ENCODE data around the gene GAS2. TPM values are rescaled to one million over a fixed set of nuclear protein-coding genes. Genes with fewer than 3 reads are reported as not detected.
A peak's percentile ranks its signal among the peaks of the same experiment; 100 is the strongest.

The GAS2 gene
- total and polyA plus RNA-seq, 9 of the 15 experiments (the other 6 are each of a cell fraction or from before 2014, with no cell fraction given) = 0.77 to 1.9 (median 1.1) TPM

DNA sequence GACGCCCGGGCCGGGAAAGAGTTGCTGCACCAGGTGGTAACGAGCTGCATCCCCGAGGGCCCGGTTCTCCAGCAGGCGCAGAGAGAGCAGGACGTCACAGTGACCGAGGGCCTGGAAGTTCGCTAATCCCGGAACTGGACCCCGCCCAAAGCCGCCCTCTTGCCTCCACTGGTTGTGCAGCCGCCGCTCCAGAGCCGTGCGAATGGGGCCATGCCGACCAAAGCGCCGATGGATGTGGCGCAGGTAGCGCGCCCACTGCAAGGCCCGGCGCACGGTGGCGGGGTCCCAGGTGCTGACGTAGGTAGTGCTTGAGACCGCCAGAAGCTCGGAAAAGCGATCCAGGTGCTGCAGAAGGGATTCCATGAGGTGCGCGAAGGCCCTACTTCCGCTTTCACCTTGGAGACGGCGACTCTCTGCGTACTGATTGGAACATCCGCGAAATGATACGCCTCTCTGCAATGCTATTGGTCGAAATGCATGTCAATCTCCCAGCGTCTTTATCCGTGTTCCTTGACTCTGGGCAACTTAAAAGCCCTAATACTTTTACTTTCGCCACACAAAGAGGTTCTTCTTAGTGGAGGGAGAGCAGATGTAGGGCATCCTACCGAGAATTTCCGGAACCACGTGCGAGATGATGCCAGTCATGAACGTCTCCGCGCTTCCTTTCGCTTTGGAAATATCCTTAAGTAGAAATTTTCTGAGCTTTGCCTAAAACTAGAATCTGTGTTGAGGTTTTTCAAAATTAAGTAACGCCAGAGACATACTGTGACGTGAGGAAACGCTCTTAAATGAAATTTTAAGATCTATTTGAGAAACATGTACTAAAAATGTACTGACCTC is 40.7 kb upstream of the GAS2 start, which contains the start of gene FANCF (continued):
- peak; percentile 37; the same call in 1 of the 2 replicates for TF ChIP-seq BMI1 (IDR thresholded peaks at IDR 0.05; ENCODE audit: low read length)
- TF ChIP-seq ZNF668 (CRISPR knock-in tag; IDR thresholded peaks at IDR 0.05) = no peak
- no peak for TF ChIP-seq WHSC1 (IDR thresholded peaks at IDR 0.05; ENCODE audit: low read length)
- peak; percentile 83 for TF ChIP-seq POLR2A (conservative IDR thresholded peaks at IDR 0.05)
- peak; percentile 59 for TF ChIP-seq ATF1 (CRISPR knock-in tag; IDR thresholded peaks at IDR 0.05)
- TF ChIP-seq ATF1 (tag; IDR thresholded peaks at IDR 0.05) = peak; percentile 96
- no peak for TF ChIP-seq ZNF583 (CRISPR knock-in tag; IDR thresholded peaks at IDR 0.05)
- TF ChIP-seq, protein P1, sequence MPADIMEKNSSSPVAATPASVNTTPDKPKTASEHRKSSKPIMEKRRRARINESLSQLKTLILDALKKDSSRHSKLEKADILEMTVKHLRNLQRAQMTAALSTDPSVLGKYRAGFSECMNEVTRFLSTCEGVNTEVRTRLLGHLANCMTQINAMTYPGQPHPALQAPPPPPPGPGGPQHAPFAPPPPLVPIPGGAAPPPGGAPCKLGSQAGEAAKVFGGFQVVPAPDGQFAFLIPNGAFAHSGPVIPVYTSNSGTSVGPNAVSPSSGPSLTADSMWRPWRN (IDR thresholded peaks at IDR 0.05; ENCODE audit: low read depth) = no peak
- TF ChIP-seq RFX5 (IDR thresholded peaks at IDR 0.05; ENCODE audit: low read depth, low read length) = no peak
- no peak for TF ChIP-seq DIDO1 (tag; IDR thresholded peaks at IDR 0.05; ENCODE audit: low read depth)
- no peak for TF ChIP-seq GATA2 (CRISPR knock-in tag; IDR thresholded peaks at IDR 0.05)
- no peak for TF ChIP-seq MAFF (IDR thresholded peaks at IDR 0.05; ENCODE audit: low read length)
- TF ChIP-seq, protein P2, sequence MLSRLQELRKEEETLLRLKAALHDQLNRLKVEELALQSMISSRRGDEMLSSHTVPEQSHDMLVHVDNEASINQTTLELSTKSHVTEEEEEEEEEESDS (CRISPR knock-in tag; IDR thresholded peaks at IDR 0.05) = no peak
- TF ChIP-seq, protein P3, sequence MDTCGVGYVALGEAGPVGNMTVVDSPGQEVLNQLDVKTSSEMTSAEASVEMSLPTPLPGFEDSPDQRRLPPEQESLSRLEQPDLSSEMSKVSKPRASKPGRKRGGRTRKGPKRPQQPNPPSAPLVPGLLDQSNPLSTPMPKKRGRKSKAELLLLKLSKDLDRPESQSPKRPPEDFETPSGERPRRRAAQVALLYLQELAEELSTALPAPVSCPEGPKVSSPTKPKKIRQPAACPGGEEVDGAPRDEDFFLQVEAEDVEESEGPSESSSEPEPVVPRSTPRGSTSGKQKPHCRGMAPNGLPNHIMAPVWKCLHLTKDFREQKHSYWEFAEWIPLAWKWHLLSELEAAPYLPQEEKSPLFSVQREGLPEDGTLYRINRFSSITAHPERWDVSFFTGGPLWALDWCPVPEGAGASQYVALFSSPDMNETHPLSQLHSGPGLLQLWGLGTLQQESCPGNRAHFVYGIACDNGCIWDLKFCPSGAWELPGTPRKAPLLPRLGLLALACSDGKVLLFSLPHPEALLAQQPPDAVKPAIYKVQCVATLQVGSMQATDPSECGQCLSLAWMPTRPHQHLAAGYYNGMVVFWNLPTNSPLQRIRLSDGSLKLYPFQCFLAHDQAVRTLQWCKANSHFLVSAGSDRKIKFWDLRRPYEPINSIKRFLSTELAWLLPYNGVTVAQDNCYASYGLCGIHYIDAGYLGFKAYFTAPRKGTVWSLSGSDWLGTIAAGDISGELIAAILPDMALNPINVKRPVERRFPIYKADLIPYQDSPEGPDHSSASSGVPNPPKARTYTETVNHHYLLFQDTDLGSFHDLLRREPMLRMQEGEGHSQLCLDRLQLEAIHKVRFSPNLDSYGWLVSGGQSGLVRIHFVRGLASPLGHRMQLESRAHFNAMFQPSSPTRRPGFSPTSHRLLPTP (IDR thresholded peaks at IDR 0.05; ENCODE audit: borderline replicate concordance, extremely low read depth, insufficient read length) = no peak
- no peak for TF ChIP-seq CBFB (CRISPR knock-in tag; IDR thresholded peaks at IDR 0.05)
- no peak for TF ChIP-seq ZC3H4 (CRISPR knock-in tag; IDR thresholded peaks at IDR 0.05; ENCODE audit: borderline replicate concordance)
- TF ChIP-seq PML (IDR thresholded peaks at IDR 0.05; ENCODE audit: low read length) = peak; percentile 49; the same call in 1 of the 2 replicates
- peak; percentile 13; the same call in 1 of the 2 replicates for TF ChIP-seq ERF (CRISPR knock-in tag; IDR thresholded peaks at IDR 0.05)
- TF ChIP-seq SAFB2 (IDR thresholded peaks at IDR 0.05; ENCODE audit: borderline replicate concordance, low read depth, low read length, severe bottlenecking) = no peak
- TF ChIP-seq DDX20 (tag; IDR thresholded peaks at IDR 0.05; ENCODE audit: low read depth) = no peak
- TF ChIP-seq, protein P4, sequence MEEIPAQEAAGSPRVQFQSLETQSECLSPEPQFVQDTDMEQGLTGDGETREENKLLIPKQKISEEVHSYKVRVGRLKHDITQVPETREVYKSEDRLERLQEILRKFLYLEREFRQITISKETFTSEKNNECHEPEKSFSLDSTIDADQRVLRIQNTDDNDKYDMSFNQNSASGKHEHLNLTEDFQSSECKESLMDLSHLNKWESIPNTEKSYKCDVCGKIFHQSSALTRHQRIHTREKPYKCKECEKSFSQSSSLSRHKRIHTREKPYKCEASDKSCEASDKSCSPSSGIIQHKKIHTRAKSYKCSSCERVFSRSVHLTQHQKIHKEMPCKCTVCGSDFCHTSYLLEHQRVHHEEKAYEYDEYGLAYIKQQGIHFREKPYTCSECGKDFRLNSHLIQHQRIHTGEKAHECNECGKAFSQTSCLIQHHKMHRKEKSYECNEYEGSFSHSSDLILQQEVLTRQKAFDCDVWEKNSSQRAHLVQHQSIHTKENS (CRISPR knock-in tag; IDR thresholded peaks at IDR 0.05) = no peak
- TF ChIP-seq SMAD4 (CRISPR knock-in tag; conservative IDR thresholded peaks at IDR 0.05) = no peak
- TF ChIP-seq, protein P5, sequence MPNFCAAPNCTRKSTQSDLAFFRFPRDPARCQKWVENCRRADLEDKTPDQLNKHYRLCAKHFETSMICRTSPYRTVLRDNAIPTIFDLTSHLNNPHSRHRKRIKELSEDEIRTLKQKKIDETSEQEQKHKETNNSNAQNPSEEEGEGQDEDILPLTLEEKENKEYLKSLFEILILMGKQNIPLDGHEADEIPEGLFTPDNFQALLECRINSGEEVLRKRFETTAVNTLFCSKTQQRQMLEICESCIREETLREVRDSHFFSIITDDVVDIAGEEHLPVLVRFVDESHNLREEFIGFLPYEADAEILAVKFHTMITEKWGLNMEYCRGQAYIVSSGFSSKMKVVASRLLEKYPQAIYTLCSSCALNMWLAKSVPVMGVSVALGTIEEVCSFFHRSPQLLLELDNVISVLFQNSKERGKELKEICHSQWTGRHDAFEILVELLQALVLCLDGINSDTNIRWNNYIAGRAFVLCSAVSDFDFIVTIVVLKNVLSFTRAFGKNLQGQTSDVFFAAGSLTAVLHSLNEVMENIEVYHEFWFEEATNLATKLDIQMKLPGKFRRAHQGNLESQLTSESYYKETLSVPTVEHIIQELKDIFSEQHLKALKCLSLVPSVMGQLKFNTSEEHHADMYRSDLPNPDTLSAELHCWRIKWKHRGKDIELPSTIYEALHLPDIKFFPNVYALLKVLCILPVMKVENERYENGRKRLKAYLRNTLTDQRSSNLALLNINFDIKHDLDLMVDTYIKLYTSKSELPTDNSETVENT (CRISPR knock-in tag; IDR thresholded peaks at IDR 0.05) = 0 out of 2 replicates have a peak, but pooled peaks have one; percentile 2

All from K562 (cell line).